Endothelial cell of umbilical vein (primary cell): Measurements from ENCODE around the gene EVI5.

ENCODE experiments used
- EZH2 ChIP-seq: IDR thresholded peaks from 2 replicates; pipeline ENCODE4 v1.6.1; 2012; ENCODE audit warnings: borderline replicate concordance, low read depth, mild to moderate bottlenecking, moderate library complexity, low read length, inconsistent platforms; ENCODE audit not compliant: severe bottlenecking
- FOS ChIP-seq: IDR thresholded peaks from 2 replicates; pipeline ENCODE4 v1.6.1; 2011; ENCODE audit warnings: mild to moderate bottlenecking, low read length, moderate library complexity, borderline replicate concordance; ENCODE audit not compliant: insufficient read depth
- JUN ChIP-seq: IDR thresholded peaks from 2 replicates; pipeline ENCODE4 v1.6.1; 2011; ENCODE audit warnings: borderline replicate concordance, low read depth; ENCODE audit not compliant: insufficient read length, insufficient read depth
- MYC ChIP-seq: IDR thresholded peaks from one replicate; pipeline ENCODE4 v1.6.1; 2011; ENCODE audit warnings: mild to moderate bottlenecking, low read depth, low read length
- POLR2A ChIP-seq: IDR thresholded peaks from 2 replicates; pipeline ENCODE4 v1.6.1; 2012; ENCODE audit warnings: low read depth, mild to moderate bottlenecking, control low read depth, low read length
- POLR2AphosphoS5 ChIP-seq: IDR thresholded peaks from 2 replicates; pipeline ENCODE4 v1.6.1; 2012; ENCODE audit warnings: low read depth, mild to moderate bottlenecking, control low read depth, low read length, moderate library complexity; ENCODE audit not compliant: insufficient read depth
- TF ChIP-seq, protein P1 (sequence below), 2 donors: IDR thresholded peaks; 1 replicate in 1 of 2; 2 replicates in 1 of 2; pipeline ENCODE4 v1.5.1; 2011; ENCODE audit warnings: low read length in 2 of 2, mild to moderate bottlenecking in 2 of 2, moderate library complexity in 2 of 2, control low read depth in 1 of 2, inconsistent platforms in 1 of 2, low read depth in 1 of 2; ENCODE audit not compliant: insufficient read depth in 1 of 2; ENCODE audit errors: extremely low read depth in 1 of 2
- TF ChIP-seq, protein P2 (sequence below): IDR thresholded peaks from 2 replicates; pipeline ENCODE4 v1.6.1; 2011; ENCODE audit not compliant: insufficient read depth, insufficient read length

DNA sequence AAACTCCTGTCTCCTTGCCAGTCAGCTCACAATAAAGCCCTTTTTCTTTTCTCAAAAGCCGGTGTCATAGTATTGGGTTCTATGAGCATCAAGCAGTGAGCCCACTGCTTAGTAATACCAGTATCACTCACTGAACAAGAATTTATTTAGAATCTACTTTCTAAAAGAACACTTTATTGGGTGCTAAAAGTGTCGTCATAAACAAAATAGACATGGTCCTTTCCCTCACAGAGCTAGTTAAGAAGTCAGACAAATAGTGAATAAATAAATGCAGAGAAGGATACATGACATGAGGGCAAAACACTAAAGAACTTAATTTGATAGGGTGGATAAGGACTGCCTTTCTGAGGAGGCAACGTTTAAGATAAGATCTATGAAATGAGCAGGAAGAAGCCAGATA is 32.2 kb downstream of the EVI5 start:
- TF ChIP-seq, protein P1, sequence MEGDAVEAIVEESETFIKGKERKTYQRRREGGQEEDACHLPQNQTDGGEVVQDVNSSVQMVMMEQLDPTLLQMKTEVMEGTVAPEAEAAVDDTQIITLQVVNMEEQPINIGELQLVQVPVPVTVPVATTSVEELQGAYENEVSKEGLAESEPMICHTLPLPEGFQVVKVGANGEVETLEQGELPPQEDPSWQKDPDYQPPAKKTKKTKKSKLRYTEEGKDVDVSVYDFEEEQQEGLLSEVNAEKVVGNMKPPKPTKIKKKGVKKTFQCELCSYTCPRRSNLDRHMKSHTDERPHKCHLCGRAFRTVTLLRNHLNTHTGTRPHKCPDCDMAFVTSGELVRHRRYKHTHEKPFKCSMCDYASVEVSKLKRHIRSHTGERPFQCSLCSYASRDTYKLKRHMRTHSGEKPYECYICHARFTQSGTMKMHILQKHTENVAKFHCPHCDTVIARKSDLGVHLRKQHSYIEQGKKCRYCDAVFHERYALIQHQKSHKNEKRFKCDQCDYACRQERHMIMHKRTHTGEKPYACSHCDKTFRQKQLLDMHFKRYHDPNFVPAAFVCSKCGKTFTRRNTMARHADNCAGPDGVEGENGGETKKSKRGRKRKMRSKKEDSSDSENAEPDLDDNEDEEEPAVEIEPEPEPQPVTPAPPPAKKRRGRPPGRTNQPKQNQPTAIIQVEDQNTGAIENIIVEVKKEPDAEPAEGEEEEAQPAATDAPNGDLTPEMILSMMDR (IDR thresholded peaks at IDR 0.05; ENCODE audit: extremely low read depth in 1 of 2, insufficient read depth in 1 of 2, low read depth in 1 of 2, low read length in 2 of 2) = no peak
- TF ChIP-seq POLR2A (no peak), EZH2 (no peak), POLR2AphosphoS5 (no peak), MYC (no peak), JUN (no peak), FOS (no peak)
- TF ChIP-seq, protein P2, sequence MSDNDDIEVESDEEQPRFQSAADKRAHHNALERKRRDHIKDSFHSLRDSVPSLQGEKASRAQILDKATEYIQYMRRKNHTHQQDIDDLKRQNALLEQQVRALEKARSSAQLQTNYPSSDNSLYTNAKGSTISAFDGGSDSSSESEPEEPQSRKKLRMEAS = no peak
